GM23248 (cell line): ENCODE results near the gene C2orf68.

Experiments used
- EZH2 ChIP-seq: fragments of 200-600 bp; sonication (generic); IDR thresholded peaks from 2 replicates; pipeline ENCODE4 v1.6.1; 2018; ENCODE audit warnings: antibody characterized with exemption, mild to moderate bottlenecking; ENCODE audit not compliant: insufficient read depth, poor library complexity, severe bottlenecking
- EZH2phosphoT487 ChIP-seq: fragments of 200-600 bp; sonication (generic); IDR thresholded peaks from 2 replicates; pipeline ENCODE4 v1.6.1; 2018; ENCODE audit warnings: antibody characterized with exemption, moderate library complexity, mild to moderate bottlenecking, low read depth; ENCODE audit not compliant: insufficient read depth

DNA sequence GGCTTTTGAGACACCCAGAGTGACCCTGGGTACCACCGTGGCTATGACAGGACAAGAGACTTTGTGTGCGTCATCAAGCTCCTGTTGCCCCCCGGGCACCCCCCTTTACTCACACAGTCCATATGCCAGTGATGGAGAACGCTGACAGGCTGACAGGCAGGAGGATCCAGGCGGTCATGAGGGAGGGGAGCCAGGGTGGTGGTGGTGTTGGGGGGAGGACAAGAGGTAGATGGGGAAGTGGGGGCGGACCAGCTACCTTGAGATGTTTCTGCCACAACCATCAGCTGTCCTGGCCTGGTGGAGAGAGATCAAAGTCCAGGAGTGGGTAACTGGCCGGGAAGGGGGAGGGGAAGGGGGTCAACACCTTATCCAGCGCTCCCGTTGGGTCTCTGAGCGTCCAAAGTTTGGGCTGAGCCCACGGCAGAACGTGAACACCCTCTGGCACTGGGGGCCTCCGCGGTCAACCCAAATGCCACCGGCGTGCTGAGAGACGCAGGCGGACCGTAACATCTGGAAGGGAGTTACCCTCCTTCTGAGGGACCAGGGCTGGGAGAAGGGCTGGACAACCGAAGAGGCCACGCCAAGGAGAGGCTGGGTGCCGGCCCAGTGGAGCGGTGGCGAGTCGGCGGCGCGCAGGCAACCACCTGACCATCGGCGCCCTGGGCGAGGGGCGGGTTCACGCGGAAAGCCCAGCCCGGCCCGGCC is 9.9 kb downstream of the C2orf68 start:
- TF ChIP-seq EZH2phosphoT487 (no peak), EZH2 (no peak)
